GM19193 (cell line): ENCODE data around the gene GPRC5D.

Experiments used
- POLR2A ChIP-seq: IDR thresholded peaks from 4 replicates; pipeline ENCODE4 v1.6.1; 2011; ENCODE audit not compliant: insufficient read depth, insufficient read length; ENCODE audit errors: extremely low read depth

Gene GPRC5D

DNA sequence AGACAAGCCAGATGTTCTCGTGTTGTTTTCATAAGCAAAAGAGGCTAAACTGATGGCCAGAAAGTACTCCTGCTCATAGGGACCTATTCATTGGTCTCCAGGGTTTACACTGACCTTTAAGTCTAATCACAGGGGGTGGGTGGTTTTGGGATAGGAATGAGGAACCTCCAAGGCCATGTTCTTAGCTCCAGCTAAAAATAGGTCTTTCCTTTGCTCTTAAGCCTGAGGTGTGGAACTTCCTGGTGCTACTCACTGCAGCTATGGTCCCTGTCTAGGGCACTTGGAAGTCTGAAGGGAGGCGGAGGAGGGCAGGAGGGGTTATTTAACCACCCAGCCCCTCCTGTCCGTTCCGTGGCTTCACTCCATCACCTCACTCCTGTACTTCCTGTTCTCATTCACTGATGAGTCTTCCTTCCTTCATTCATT, 42.0 kb downstream of the GPRC5D start:
- TF ChIP-seq POLR2A: no peak

DNA sequence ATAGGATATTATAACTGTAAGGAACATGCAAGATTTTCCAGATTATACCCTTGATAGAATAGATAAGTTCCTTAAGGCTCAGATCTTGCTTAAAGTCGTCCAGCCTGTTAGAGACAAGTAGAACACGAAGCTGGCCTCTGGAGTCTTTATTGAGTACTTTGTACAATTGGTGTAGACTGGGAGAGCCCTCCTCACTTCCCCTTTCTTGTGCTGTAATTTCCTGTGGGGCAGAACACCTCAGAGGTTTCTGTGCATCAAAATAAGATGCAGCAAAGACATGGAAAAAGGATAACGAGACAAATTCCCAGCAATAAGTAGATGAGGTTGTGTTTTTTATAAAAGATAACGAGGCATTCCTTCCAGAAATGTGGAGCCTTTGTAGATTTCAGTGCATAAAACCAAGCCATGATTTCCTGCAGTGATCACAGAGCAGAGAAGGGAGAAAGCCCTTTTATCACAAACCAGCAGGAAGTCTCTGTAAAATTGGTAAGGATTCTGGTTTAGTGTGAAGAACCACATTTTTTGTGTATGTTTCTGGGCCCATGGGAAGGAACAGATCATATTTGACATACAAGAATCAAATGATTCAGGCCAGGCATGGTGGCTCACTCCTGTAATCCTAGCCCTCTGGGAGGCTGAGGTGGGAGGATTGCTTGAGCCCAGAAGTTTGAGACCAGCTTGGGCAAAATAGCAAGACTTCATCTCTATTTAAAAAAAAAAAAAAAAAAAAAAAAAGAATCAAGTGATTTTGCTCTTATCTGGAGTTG, 42.6 kb downstream of the GPRC5D start:
- no peak for TF ChIP-seq POLR2A

DNA sequence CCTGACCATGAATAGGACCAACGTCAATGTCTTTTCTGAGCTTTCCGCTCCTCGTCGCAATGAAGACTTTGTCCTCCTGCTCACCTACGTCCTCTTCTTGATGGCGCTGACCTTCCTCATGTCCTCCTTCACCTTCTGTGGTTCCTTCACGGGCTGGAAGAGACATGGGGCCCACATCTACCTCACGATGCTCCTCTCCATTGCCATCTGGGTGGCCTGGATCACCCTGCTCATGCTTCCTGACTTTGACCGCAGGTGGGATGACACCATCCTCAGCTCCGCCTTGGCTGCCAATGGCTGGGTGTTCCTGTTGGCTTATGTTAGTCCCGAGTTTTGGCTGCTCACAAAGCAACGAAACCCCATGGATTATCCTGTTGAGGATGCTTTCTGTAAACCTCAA, 43.3 kb downstream of the GPRC5D start:
- TF ChIP-seq POLR2A: no peak

DNA sequence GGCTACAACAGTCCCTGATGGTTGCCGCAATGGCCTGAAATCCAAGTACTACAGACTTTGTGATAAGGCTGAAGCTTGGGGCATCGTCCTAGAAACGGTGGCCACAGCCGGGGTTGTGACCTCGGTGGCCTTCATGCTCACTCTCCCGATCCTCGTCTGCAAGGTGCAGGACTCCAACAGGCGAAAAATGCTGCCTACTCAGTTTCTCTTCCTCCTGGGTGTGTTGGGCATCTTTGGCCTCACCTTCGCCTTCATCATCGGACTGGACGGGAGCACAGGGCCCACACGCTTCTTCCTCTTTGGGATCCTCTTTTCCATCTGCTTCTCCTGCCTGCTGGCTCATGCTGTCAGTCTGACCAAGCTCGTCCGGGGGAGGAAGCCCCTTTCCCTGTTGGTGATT, 43.7 kb downstream of the GPRC5D start:
- TF ChIP-seq POLR2A: no peak

DNA sequence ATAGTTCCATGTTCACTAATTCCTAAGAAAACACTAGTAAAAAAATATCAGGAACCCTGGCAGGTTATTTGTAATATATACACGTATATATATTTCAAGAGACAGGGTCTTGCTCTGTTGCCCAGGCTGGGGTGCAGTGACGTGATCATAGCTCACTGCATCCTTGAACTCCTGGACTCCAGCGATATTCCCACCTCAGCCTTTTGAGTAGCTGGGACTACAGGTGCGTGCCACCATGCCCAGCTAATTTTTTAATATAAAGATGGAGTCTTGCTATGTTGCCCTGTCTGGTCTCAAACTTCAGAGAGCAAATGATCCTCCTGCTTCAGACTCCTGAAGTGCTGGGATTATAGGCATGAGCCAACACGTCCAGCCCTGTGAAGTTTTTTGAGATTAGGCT, 44.4 kb downstream of the GPRC5D start:
- TF ChIP-seq POLR2A: no peak

DNA sequence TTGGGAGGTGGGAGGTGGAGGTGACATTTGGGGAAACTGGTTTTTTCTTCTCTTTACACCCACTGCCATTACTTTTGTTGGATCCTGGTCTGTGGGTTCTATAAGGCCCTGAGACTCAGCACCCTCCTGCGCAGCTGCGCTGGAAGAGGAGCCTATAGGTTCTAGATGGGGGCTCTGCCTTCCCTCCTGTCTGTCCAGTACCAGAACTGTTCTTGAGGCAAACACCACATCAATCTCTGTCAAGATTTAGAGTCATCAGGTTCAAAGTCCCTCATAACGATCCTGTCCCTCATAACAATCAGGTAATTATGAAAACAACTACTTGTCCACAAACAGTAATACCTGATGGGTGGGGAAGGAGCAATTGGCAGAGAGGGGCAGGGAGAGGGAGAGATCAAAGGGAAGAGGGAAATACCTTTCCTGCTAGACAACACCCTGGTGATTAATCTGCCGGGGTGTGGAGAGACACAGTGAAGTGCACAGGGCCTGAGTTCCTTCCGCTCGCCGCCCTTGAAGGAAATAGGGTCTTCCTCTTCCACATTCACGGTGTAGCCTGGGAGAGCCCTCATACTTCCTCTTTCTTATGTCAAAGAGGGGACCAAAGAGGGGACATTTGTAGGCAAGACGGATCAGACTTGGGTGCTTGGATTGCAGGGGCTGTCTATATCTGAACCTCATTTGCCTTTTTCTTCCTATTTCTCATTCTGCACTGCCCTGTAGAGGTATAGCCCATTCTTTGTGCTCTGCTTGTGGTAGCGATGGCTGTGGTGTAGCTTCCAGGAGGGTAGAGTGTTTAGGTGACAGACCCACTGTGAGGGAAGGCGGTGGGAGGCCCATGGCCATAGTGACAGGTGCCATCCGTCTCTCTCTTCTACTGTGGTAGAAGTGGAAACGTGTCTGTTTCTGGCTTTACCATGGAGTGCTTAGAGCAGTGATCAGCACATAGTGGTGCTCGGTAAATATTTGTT, 48.0 kb downstream of the GPRC5D start:
- TF ChIP-seq POLR2A: no peak

DNA sequence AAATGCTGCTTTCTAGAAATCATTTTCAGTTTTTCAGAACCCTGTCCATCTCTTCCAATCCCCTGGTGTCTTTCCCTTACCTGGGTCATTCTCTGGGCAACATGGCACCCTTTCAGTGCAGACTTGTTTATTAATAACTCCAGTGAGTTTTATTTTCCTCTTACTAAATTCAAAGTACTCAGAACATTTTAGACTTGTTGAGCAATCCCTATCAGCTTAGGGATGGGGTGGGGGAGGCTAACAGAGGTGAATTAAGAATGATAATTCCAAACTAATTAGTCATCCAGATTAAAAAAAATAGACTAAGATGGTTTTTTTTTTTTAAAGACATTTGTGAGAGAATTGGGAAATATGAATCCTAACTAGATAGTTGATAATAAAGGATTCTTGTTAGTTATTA, 49.9 kb downstream of the GPRC5D start:
- no peak for TF ChIP-seq POLR2A

DNA sequence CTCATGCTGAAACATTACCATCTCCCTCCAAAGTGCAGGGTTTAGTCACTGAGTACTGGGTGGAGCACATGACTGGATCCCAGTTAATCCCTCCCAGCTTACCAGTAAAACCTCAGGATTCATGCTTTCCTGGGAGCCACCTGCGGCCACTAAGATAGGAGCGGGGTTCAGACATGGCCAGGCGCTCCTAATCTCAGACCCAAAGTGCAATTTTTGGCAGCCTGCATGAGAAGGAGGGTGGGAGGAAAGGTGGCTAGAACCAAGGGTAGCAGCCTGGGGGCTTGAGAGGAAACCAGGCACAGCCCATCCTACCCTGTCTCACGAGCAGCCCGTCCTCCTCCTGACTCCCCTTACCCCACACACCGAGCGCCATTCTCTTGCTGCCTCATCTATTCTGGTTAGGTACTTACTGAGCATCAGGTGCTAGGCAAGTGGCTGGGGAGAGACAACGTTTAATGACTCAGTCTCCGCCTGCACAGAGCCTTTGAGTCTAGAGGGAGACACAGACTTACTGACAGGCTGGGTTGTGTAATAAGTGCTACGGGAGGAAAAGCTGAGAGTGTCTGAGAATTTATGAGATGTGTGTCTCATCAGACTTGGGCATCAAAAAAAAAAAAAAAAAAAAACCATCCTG, 50.7 kb downstream of the GPRC5D start:
- TF ChIP-seq POLR2A: no peak

DNA sequence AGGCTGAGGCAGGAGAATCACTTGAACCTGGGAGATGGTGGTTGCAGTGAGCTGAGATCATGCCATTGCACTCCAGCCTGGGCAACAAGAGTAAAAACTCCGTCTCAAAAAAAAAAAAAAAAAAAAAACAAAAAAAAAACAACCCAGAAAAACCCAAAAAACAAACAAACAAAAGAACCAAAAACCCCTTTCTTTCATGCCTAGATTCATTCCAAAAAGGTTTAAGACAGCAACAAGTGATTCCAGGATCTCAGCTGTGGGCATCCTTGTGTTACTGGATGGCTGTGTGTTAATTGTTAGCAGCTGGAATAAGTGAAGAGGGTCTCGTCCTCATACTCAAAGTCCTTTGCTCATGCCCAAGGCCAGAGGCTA, 51.2 kb downstream of the GPRC5D start:
- no peak for TF ChIP-seq POLR2A

DNA sequence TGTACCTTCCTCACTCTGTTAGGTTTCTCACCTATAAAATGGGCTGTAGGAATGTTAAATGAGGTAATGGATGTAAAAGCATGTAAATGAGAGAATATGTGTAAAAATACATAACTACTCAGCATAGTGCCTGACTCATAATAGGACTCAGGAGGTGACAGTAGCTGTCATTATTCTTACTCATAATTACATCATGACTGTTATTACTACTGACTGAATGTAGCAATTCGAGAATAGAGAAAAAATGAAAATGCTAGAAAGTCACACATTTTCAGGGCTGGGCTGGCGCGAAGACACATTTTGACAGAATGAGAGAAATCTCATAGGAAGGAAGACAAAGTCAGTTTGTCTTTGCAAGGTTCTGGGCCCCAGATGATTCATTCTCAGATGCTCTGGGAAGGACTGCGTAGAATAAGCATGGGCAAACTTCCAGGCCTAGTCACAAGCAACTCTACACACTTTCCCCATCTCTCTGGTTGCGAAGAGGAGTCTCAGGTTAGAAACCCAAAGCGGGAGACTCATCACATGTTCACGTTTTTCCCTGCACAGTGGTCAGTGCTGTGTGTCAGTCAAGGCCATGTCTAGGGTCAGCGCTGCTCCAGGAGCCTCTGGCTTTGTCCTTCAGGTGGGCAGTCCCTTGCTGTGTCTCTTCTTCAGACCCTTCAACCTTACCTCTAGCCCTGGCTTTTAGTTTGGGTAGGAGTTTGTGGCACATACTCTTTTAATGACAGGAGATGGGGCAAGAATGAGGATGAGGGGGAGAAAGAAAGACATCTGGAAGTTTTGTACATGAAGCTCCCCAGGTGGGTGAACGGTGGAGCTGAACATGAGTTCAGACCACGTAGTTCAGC, 52.2 kb downstream of the GPRC5D start:
- no peak for TF ChIP-seq POLR2A

DNA sequence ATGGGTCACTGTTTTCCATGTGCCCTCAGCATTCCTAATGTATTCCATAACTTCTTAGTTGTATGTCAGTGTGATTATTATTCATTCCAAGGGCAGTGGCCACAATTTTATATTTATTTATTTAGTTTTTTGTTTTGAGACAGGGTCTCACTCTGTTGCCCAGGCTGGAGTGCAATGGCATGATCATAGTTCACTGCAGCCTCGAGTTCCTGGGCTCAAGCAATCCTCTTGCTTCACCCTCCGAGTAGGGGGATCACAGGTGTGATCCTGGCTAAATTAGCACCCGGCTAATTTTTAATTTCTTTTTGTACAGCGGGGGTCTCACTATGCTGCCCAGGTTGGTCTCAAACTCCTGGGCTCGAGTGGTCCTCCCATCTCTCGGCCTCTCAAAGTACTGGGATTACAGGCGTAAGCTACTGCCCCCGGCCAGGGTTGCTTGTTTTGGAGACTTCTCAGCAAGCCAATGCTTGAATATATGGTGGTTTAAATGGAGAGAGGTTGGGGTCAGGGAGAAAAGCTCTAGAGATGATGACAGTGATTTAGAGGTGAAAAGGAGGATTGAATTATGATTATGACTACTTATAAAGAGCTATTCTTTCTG, 53.0 kb downstream of the GPRC5D start:
- TF ChIP-seq POLR2A: no peak

DNA sequence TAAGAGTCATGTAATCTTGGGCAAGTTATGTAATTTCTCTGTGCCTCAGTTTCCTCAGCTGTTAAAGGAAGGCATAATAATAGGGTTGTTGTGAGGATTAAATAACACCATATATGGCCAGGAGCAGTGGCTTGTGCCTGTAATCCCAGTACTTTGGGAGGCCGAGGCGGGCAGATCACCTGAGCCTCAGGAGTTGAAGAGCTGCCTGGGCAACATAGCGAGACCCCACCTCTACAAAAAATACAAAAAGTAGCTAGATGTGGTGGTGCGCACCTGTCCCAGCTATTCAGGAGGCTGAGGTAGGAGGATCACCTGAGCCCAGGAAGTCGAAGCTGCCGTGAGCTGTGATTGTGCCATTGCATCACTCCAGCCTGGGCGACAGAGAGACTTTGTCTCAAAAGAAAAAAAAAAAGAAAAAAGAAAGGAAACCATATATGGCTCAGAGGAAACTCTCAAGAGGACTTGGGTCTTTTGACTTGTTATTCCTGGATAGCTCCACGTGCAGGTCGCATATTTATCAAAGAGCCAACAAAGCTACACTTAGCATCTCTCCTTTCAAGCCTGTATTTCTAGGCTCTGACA, 53.7 kb downstream of the GPRC5D start:
- no peak for TF ChIP-seq POLR2A

DNA sequence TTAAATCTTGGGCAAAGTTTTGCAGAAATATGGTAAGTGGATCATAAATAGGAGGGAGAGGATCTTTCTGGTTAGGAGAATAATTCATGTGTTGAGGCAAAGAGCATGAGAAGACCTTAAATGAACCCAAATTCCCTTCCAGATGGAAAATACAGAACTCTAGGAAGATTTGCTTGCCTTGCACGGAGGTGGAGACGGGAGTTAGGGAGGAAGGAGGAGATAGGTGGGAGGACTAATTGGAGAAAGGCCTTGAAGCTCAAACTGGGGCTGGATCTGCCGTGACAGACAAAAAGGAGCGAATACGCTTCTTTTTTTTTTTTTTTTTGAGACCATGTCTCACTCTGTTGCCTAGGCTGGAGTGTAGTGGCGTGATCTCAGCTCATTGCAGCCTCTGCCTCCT, 54.7 kb downstream of the GPRC5D start:
- no peak for TF ChIP-seq POLR2A

DNA sequence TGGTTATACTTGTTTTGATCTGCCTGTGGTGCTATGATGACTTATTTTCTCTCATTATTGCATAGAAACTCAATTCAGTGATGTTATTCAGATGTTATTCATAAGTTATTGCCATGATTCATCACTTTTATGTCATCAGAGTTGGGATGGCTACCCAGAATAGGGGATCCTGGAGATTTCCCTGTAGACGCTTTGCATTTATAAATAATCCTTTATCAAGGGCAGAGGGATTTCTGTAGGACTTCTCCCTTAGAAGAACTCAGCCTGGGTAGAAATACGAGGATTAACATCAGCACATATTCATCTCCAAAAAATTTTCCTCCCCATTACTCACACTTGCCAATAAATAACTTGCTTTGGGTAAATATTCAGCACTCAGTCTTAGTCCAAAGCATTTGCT, 55.7 kb downstream of the GPRC5D start:
- TF ChIP-seq POLR2A: no peak
